DOHH2 (cell line): ENCODE data around the gene SOX10.

Experiments
- H3F3A ChIP-seq: fragments of 200-600 bp; sonication (generic), shearing (Covaris generic); 2 replicates; pipeline ENCODE4 v1.6.0; 2016; ENCODE audit warnings: antibody characterized with exemption, mild to moderate bottlenecking; ENCODE audit not compliant: control insufficient read depth, insufficient read depth
- H3K27ac ChIP-seq: fragments of 200-600 bp; sonication (generic); 2 replicates; pipeline ENCODE4 v1.5.1; 2014; ENCODE audit warnings: low read depth, mild to moderate bottlenecking, low read length, moderate library complexity
- H3K27me3 ChIP-seq: fragments of 200-600 bp; sonication (generic); 2 replicates; pipeline ENCODE4 v1.6.1; 2014; ENCODE audit warnings: mild to moderate bottlenecking, low read length, mixed read lengths; ENCODE audit not compliant: control insufficient read depth
- H3K36me3 ChIP-seq: fragments of 200-600 bp; sonication (generic); 2 replicates; pipeline ENCODE4 v1.6.1; 2014; ENCODE audit warnings: mild to moderate bottlenecking, low read length, moderate library complexity, mixed read lengths; ENCODE audit not compliant: control insufficient read depth
- H3K4me1 ChIP-seq: fragments of 200-600 bp; sonication (generic); 2 replicates; pipeline ENCODE4 v1.6.1; 2014; ENCODE audit warnings: mild to moderate bottlenecking, low read length, mixed read lengths; ENCODE audit not compliant: control insufficient read depth
- H3K4me2 ChIP-seq: fragments of 200-600 bp; sonication (generic); 2 replicates; pipeline ENCODE4 v1.6.0; 2014; ENCODE audit warnings: mild to moderate bottlenecking, low read length, moderate library complexity
- H3K4me3 ChIP-seq: fragments of 200-600 bp; sonication (generic); 2 replicates; pipeline ENCODE4 v1.5.1; 2014; ENCODE audit warnings: mild to moderate bottlenecking, low read length, mixed read lengths
- H3K79me2 ChIP-seq: fragments of 200-600 bp; sonication (generic); 2 replicates; pipeline ENCODE4 v1.6.1; 2014; ENCODE audit warnings: mild to moderate bottlenecking, low read length, mixed read lengths; ENCODE audit not compliant: control insufficient read depth
- H3K9me2 ChIP-seq: fragments of 200-600 bp; sonication (generic); replicated peaks from 2 replicates; pipeline ENCODE4 v1.6.1; 2014; ENCODE audit warnings: mild to moderate bottlenecking, low read length, mixed read lengths; ENCODE audit not compliant: control insufficient read depth
- H3K9me3 ChIP-seq: fragments of 200-600 bp; sonication (generic); 2 replicates; pipeline ENCODE4 v1.6.1; 2014; ENCODE audit warnings: antibody characterized with exemption, low read length, mixed read lengths; ENCODE audit not compliant: control insufficient read depth, insufficient read depth
- H4K20me1 ChIP-seq: fragments of 200-600 bp; sonication (generic); 2 replicates; pipeline ENCODE4 v1.6.0; 2014; ENCODE audit warnings: low read depth, mild to moderate bottlenecking, antibody characterized with exemption, low read length, moderate library complexity; ENCODE audit not compliant: control insufficient read depth, insufficient read depth
- CTCF ChIP-seq: fragments of 200-600 bp; sonication (generic); IDR thresholded peaks from one replicate; pipeline ENCODE4 v1.5.1; 2014; ENCODE audit warnings: antibody characterized with exemption, mild to moderate bottlenecking, low read depth, low read length; ENCODE audit not compliant: poor library complexity, severe bottlenecking
- EZH2phosphoT487 ChIP-seq: fragments of 200-600 bp; sonication (generic); IDR thresholded peaks from 2 replicates; pipeline ENCODE4 v1.6.1; 2017; ENCODE audit warnings: borderline replicate concordance, mild to moderate bottlenecking, antibody characterized with exemption, low read length, moderate library complexity, mixed read lengths

The SOX10 gene

GRCh38 chr22:37982938-37983859 is 1.2 kb downstream of the SOX10 start:
- no peak overlapping the region for H3K4me2 ChIP-seq
- H3K27me3 ChIP-seq, result no peaks in the 10 kb centered on the region
- no peaks in the 10 kb centered on the region for H3K79me2 ChIP-seq
- no peaks in the 10 kb centered on the region for H3K9me3 ChIP-seq
- no peak for TF ChIP-seq CTCF
- TF ChIP-seq EZH2phosphoT487, result no peak
- no peaks in the 10 kb centered on the region for H4K20me1 ChIP-seq
- H3K4me3 ChIP-seq, result no peak overlapping the region
- no peaks in the 10 kb centered on the region for H3K4me1 ChIP-seq
- no peaks in the 10 kb centered on the region for H3F3A ChIP-seq
- H3K36me3 ChIP-seq, result no peaks in the 10 kb centered on the region
- H3K27ac ChIP-seq, result no peak overlapping the region
- no peaks in the 10 kb centered on the region for H3K9me2 ChIP-seq

GRCh38 chr22:37982151-37982785 is 2.1 kb downstream of the SOX10 start:
- no peaks in the 10 kb centered on the region for H3K79me2 ChIP-seq

DNA sequence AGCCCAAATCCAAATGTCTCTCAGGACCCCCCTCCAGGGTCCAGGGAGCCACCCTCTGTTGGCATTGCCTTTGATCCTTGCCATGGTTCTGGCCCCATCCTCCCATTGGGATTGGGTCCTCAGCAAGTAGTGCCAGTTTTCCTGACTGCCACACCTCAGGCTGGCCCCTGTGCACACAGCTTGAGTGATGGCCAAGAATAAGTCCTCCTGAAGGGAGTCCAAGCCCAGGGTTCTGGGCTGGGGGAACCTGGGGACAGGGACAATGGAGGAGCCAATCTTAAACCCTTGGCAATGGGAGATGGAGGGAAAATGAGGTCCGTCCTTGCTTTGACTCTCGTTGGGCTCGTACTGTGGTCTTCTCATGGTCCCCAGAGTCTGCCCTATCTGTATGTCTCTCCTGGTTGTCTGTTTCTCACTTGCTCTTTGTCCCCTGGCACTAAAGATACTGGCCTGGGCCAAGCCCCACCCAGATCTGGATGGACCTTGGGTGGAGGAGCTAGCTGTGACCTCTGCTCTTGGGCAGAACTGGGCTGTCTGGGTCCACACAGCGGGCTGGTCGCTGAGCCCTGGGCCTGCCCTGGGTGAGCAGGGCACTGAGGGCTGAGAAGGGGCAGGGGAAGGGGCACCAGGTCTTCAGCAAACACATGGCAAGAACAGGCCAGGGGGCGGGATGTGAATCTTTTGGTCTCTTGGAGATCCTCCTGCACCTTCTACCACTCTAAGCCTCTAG is 2.9 kb downstream of the SOX10 start:
- no peaks in the 10 kb centered on the region for H3K9me3 ChIP-seq
- H3K4me2 ChIP-seq, result no peak overlapping the region
- TF ChIP-seq CTCF, result no peak
- TF ChIP-seq EZH2phosphoT487, result no peak
- no peaks in the 10 kb centered on the region for H3K4me1 ChIP-seq
- H3K4me3 ChIP-seq, result no peak overlapping the region
- no peaks in the 10 kb centered on the region for H3K27me3 ChIP-seq
- no peaks in the 10 kb centered on the region for H3F3A ChIP-seq
- no peaks in the 10 kb centered on the region for H3K36me3 ChIP-seq
- no peaks in the 10 kb centered on the region for H3K79me2 ChIP-seq
- H4K20me1 ChIP-seq, result no peaks in the 10 kb centered on the region
- H3K9me2 ChIP-seq, result no peaks in the 10 kb centered on the region
- no peak overlapping the region for H3K27ac ChIP-seq

More at GRCh38 chr22:37982151-37982785, 2.1 kb downstream of the SOX10 start:
- Histone ChIP-seq H3K9me2 (no peaks in the 10 kb centered on the region), H3K36me3 (no peaks in the 10 kb centered on the region), H4K20me1 (no peaks in the 10 kb centered on the region), H3K9me3 (no peaks in the 10 kb centered on the region), H3K27ac (no peak overlapping the region), H3F3A (no peaks in the 10 kb centered on the region), H3K4me3 (no peak overlapping the region), H3K4me2 (no peak overlapping the region), H3K27me3 (no peaks in the 10 kb centered on the region), H3K4me1 (no peaks in the 10 kb centered on the region)
- TF ChIP-seq CTCF, result no peak
